GM12865 (cell line): ENCODE measurements around the gene STK39.

ENCODE experiments used
- DNase-seq: peaks from one replicate; pipeline ENCODE4 v3.0.0; 2010; ENCODE audit warnings: low read depth
- H3K4me3 ChIP-seq: 2 replicates; pipeline ENCODE4 v1.5.1; 2011; ENCODE audit warnings: mild to moderate bottlenecking, low read depth, low read length, control low read depth
- TF ChIP-seq, protein P1 (sequence below): IDR thresholded peaks from 2 replicates; pipeline ENCODE4 v1.5.1; 2011; ENCODE audit warnings: low read length, control low read depth, low read depth, inconsistent platforms; ENCODE audit not compliant: insufficient read depth; ENCODE audit errors: missing control alignments

The STK39 gene

DNA sequence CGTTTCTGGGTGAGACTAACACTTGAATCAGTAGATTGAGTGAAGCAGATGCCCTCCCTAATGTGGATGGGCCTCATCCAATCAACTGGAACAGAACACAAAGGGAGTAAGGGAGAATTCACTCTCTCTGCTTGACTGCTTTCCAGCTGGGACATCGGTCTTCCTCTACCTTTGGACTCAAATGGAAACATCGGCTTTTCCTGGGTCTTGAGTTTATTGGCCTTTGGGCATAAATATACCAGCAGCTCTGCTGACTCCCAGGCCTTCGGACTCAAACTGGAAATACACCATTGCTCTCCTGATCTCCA lies 311.6 kb downstream of the STK39 start:
- TF ChIP-seq, protein P1, sequence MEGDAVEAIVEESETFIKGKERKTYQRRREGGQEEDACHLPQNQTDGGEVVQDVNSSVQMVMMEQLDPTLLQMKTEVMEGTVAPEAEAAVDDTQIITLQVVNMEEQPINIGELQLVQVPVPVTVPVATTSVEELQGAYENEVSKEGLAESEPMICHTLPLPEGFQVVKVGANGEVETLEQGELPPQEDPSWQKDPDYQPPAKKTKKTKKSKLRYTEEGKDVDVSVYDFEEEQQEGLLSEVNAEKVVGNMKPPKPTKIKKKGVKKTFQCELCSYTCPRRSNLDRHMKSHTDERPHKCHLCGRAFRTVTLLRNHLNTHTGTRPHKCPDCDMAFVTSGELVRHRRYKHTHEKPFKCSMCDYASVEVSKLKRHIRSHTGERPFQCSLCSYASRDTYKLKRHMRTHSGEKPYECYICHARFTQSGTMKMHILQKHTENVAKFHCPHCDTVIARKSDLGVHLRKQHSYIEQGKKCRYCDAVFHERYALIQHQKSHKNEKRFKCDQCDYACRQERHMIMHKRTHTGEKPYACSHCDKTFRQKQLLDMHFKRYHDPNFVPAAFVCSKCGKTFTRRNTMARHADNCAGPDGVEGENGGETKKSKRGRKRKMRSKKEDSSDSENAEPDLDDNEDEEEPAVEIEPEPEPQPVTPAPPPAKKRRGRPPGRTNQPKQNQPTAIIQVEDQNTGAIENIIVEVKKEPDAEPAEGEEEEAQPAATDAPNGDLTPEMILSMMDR, result no peak
- DNase-seq, result no peak

DNA sequence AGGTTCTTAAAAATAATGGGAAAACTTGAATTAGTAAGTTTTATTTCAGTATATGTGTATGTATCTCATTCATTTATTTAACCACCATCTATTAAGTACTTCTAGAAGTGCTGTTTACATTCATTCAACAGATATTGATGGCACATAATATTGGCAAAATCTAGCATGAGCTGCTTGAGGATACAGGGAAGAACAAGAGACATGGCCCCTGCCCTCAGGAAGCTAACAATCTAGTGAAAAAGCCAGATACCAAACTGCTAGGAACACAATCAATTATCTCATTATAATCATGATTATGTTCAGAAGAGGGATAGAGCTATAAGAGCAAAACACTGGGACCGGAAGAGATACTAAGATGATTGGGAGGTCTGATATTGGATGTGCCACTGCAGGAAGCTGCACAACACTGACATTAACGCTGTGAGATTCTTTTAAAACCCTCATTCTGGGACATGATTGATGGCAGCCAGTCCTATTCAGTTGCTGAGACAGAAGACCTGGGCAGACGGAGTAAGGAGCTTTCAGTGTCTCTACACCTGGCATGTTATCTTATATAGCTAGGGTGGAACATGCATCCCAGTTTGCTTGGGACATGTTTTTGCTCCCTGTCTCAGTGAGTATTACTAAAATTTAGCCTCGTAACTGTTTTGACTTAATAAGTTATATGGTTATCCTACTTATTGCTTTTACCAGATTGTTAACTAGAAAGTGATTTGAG lies 314.1 kb downstream of the STK39 start:
- H3K4me3 ChIP-seq, result no peak overlapping the region

More for the DNA sequence above, 311.6 kb downstream of the STK39 start:
- H3K4me3 ChIP-seq, result no peak overlapping the region

DNA sequence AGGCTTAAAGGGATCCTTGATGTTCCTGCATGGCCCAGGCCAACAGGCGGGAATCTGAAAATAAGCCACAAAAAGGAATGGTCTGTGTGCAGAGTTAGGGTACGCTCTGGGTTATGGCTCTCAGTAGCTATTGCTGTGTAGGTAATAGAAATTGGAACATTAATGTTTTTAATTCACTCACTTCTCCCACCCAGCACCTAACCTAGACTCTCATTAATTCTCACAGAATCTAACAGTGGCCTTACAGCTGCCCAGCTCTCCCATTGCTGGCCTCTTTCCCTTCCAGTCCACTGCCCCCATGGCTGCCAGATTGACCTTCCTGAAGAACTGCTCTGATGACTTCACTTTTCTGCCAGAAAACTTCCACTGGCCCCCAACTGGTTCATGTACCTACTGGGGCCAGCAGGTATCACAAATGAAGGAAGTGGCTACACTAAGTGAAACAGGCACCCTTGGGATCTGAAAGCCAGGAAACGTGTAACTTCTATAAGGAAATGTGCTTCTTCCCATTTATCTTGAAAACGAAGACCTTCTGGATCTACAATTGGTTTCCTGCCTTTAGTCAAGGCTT lies 315.2 kb downstream of the STK39 start:
- no peak overlapping the region for H3K4me3 ChIP-seq
- DNase-seq, result no peak
- TF ChIP-seq, protein P1, result no peak

More for the DNA sequence above, 314.1 kb downstream of the STK39 start:
- no peak for DNase-seq
- TF ChIP-seq, protein P1, result no peak

DNA sequence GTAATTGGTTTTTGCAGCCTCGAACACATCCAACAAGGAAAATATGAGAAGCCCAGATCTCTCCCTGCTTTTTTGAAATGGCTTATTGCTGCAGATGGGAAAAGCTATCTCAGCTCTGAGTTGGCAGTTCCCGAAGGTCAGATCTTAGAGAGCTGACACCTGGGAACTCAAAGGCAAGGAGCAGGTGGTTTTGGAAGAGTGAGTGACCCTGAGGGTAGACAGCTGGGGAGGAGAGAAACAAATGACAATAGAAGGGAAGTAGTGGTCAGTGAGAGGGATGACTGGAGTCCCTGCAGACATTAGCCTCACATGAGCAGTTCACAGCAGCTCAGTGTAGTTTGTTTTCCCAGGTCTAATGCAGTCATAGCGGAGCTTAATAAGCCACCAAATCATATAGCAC lies 317.9 kb downstream of the STK39 start:
- no peak for DNase-seq
- H3K4me3 ChIP-seq, result no peak overlapping the region
- TF ChIP-seq, protein P1, result no peak

DNA sequence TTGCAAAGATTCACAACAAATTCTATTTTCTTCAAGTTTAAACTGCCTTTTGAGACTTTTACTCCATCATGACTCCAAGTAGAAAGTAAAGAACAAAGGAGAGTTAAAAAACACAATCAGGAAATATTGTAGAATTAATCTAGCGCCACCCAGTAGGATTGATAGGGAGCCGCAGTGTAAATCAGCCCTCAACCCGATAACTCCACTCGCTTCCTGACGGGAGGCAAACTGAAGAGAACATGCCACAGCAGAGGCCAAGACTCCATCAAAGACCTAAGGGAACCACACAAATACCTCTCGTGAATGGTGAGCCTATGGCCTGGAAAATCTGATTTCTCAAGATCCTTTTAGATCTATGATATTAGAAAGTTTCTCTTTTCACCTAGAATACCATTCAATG lies 319.0 kb downstream of the STK39 start:
- DNase-seq, result no peak
- TF ChIP-seq, protein P1, result no peak
- no peak overlapping the region for H3K4me3 ChIP-seq

DNA sequence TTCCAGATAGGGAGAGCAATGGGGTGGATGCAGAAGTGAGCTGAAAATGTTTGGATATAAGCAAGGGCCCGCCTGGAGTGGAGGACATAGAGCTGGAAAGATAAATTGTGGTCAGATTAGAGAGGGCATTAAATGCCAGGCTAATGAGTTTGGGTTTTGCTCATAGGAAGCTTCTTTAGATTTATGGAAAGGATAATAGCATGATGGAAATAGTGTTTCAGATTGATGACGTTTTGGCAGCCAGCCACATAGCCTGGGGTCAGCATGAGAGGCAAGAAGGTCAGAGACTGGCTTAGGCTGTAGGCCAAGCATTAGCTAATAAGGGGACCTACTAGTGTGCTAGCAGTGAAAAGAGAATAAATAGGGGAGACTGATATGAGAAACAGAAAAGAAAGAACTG lies 321.6 kb downstream of the STK39 start:
- H3K4me3 ChIP-seq, result no peak overlapping the region
- TF ChIP-seq, protein P1, result no peak
- no peak for DNase-seq

DNA sequence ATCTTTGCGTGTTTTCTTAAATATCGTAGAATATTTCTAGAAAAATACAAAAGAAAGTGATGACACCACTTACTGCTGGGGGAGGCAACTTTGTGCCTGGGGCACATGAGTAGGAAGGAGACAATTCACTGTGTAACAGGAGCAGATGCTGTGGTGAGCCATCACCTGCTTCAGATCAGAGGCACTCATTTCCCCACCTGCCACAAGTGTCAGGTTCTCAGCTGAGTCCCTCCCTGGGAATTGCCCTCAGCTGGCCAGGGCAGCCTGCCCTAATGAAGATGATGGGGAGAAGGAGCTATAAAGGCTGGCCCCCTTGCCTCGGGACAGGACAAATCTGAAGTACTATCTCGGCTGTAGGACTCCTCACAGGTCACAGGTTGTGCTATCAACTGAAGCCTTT lies 322.8 kb downstream of the STK39 start:
- DNase-seq, result no peak
- H3K4me3 ChIP-seq, result no peak overlapping the region
- TF ChIP-seq, protein P1, result no peak
